ENCODE results near the gene GPBP1L1. TPM values are rescaled to one million over a fixed set of nuclear protein-coding genes. Genes with fewer than 3 reads are reported as not detected.

The GPBP1L1 gene
- total and polyA plus RNA-seq, 2 of the 13 experiments (the other 11 are each of a cell fraction or from before 2014, with no cell fraction given): 45.9 to 86.1 TPM

GRCh38 chr1:45687754-45688740 is 1.7 kb upstream of the GPBP1L1 start, which contains the start of gene TMEM69 (continued):
- TF ChIP-seq, protein P1, sequence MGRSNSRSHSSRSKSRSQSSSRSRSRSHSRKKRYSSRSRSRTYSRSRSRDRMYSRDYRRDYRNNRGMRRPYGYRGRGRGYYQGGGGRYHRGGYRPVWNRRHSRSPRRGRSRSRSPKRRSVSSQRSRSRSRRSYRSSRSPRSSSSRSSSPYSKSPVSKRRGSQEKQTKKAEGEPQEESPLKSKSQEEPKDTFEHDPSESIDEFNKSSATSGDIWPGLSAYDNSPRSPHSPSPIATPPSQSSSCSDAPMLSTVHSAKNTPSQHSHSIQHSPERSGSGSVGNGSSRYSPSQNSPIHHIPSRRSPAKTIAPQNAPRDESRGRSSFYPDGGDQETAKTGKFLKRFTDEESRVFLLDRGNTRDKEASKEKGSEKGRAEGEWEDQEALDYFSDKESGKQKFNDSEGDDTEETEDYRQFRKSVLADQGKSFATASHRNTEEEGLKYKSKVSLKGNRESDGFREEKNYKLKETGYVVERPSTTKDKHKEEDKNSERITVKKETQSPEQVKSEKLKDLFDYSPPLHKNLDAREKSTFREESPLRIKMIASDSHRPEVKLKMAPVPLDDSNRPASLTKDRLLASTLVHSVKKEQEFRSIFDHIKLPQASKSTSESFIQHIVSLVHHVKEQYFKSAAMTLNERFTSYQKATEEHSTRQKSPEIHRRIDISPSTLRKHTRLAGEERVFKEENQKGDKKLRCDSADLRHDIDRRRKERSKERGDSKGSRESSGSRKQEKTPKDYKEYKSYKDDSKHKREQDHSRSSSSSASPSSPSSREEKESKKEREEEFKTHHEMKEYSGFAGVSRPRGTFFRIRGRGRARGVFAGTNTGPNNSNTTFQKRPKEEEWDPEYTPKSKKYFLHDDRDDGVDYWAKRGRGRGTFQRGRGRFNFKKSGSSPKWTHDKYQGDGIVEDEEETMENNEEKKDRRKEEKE (IDR thresholded peaks at IDR 0.05): no peak
- TF ChIP-seq HNF4A (CRISPR knock-in tag; IDR thresholded peaks at IDR 0.05) (peak; percentile 28; the same call in 1 of the 2 replicates), ZNF501 (CRISPR knock-in tag; IDR thresholded peaks at IDR 0.05) (peak; percentile 73), ZNF275 (CRISPR knock-in tag; IDR thresholded peaks at IDR 0.05; ENCODE audit: borderline replicate concordance) (0 out of 2 replicates have a peak, but pooled peaks have one; percentile 45), GATAD1 (CRISPR knock-in tag; IDR thresholded peaks at IDR 0.05) (peak; percentile 94), HMG20B (CRISPR knock-in tag; conservative IDR thresholded peaks at IDR 0.05) (0 out of 2 replicates have a peak, but pooled peaks have one; percentile 63), ZNF30 (CRISPR knock-in tag; IDR thresholded peaks at IDR 0.05) (no peak), PHF8 (CRISPR knock-in tag; IDR thresholded peaks at IDR 0.05) (peak; percentile 84; the same call in 1 of the 2 replicates), FOSL1 (CRISPR knock-in tag; IDR thresholded peaks at IDR 0.05; ENCODE audit: borderline replicate concordance) (0 out of 2 replicates have a peak, but pooled peaks have one; percentile 22), ZFP36L1 (CRISPR knock-in tag; IDR thresholded peaks at IDR 0.05) (peak; percentile 40; the same call in 1 of the 2 replicates), ZNF557 (CRISPR knock-in tag; IDR thresholded peaks at IDR 0.05) (0 out of 2 replicates have a peak, but pooled peaks have one; percentile 8), ZNF256 (CRISPR knock-in tag; conservative IDR thresholded peaks at IDR 0.05) (no peak), ZNF547 (CRISPR knock-in tag; IDR thresholded peaks at IDR 0.05) (no peak), HNRNPL (IDR thresholded peaks at IDR 0.05; ENCODE audit: low read depth, low read length) (no peak)
- TF ChIP-seq, protein P2, sequence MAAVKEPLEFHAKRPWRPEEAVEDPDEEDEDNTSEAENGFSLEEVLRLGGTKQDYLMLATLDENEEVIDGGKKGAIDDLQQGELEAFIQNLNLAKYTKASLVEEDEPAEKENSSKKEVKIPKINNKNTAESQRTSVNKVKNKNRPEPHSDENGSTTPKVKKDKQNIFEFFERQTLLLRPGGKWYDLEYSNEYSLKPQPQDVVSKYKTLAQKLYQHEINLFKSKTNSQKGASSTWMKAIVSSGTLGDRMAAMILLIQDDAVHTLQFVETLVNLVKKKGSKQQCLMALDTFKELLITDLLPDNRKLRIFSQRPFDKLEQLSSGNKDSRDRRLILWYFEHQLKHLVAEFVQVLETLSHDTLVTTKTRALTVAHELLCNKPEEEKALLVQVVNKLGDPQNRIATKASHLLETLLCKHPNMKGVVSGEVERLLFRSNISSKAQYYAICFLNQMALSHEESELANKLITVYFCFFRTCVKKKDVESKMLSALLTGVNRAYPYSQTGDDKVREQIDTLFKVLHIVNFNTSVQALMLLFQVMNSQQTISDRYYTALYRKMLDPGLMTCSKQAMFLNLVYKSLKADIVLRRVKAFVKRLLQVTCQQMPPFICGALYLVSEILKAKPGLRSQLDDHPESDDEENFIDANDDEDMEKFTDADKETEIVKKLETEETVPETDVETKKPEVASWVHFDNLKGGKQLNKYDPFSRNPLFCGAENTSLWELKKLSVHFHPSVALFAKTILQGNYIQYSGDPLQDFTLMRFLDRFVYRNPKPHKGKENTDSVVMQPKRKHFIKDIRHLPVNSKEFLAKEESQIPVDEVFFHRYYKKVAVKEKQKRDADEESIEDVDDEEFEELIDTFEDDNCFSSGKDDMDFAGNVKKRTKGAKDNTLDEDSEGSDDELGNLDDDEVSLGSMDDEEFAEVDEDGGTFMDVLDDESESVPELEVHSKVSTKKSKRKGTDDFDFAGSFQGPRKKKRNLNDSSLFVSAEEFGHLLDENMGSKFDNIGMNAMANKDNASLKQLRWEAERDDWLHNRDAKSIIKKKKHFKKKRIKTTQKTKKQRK (IDR thresholded peaks at IDR 0.05; ENCODE audit: low read length): no peak
- TF ChIP-seq, protein P3, sequence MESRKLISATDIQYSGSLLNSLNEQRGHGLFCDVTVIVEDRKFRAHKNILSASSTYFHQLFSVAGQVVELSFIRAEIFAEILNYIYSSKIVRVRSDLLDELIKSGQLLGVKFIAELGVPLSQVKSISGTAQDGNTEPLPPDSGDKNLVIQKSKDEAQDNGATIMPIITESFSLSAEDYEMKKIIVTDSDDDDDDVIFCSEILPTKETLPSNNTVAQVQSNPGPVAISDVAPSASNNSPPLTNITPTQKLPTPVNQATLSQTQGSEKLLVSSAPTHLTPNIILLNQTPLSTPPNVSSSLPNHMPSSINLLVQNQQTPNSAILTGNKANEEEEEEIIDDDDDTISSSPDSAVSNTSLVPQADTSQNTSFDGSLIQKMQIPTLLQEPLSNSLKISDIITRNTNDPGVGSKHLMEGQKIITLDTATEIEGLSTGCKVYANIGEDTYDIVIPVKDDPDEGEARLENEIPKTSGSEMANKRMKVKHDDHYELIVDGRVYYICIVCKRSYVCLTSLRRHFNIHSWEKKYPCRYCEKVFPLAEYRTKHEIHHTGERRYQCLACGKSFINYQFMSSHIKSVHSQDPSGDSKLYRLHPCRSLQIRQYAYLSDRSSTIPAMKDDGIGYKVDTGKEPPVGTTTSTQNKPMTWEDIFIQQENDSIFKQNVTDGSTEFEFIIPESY (CRISPR knock-in tag; IDR thresholded peaks at IDR 0.05): no peak
- TF ChIP-seq, protein P4, sequence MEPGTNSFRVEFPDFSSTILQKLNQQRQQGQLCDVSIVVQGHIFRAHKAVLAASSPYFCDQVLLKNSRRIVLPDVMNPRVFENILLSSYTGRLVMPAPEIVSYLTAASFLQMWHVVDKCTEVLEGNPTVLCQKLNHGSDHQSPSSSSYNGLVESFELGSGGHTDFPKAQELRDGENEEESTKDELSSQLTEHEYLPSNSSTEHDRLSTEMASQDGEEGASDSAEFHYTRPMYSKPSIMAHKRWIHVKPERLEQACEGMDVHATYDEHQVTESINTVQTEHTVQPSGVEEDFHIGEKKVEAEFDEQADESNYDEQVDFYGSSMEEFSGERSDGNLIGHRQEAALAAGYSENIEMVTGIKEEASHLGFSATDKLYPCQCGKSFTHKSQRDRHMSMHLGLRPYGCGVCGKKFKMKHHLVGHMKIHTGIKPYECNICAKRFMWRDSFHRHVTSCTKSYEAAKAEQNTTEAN (CRISPR knock-in tag; conservative IDR thresholded peaks at IDR 0.05): no peak
